ENCODE measurements around the gene HNRNPR. TPM values are rescaled to one million over a fixed set of nuclear protein-coding genes. Genes with fewer than 3 reads are reported as not detected.

HNRNPR gene
- total RNA-seq, 4 donors from 2014 or later: 60.9 to 90.2 (median 76.8) TPM

DNA sequence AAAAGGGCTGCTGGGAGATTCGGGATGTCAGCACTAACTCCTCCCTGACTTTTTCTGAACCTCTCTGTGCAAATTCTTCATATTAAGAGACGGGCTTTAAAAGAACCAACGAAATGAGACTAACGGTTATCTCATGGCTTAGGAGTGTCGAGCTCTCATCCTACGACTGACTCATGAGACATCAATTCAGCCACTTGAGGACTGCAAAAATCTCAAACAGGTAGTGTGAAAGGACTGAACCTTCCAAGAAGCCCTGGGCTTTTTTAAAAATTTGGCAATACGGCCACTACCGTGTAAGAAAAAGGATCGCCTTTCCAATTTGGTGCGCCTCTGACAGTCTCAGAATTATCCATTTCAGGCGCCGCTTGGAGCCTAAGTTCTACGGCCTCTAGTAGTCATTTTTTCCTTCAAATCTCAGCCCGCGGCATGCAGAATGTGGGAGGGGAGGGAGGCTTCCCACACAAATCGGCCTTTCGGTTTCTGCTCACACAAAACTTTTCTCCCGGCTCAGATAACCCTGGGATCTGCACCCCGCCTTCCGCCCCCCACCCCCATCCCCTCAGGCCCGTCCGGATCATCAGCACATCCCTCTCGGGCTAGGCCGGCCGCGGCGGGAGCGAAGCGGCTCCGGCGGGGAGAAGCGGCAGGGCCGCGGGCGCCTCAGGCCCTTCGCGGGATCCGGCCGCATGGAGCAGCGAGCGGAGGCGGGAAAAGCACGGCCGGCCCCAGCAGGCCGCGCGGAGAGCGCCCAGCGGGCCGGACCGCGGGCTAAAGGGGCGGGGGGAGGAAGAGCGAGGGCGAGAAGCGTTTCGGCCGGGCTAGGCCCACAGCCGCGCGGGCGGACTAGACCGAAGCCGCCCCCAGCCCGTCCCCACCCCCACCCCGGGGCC, 618 bp downstream of the HNRNPR start:
- WGBS, 2 donors: 0 to 1% methylated on average over 18 of the region's 66 CpGs
- DNase-seq: no peak
- H3K27me3 ChIP-seq: no peaks in the 10 kb centered on the region
- TF ChIP-seq POLR2A (IDR thresholded peaks at IDR 0.05) (no peak), CTCF (IDR thresholded peaks at IDR 0.05) (no peak)
- intact Hi-C loops (cut with DNase I): no loop called here
- peaks cover 6 to 56% (median 41%) of the 10 kb centered on the region in 3 donors for H3K4me1 ChIP-seq
- H3K9me3 ChIP-seq: no peaks in the 10 kb centered on the region
- peak overlapping the region; percentile 95 to 99 (median 97) for H3K27ac ChIP-seq
- H3K4me3 ChIP-seq: peak overlapping the region; percentile 66 to 95 (median 90)
- no peaks in the 10 kb centered on the region for H3K36me3 ChIP-seq

- H3K4me3 ChIP-seq: peak overlapping the region; percentile 66 to 95 (median 90)
- peak overlapping the region in 3 of 4 donors; percentile 5 to 99 (median 95) for H3K27ac ChIP-seq
- H3K27me3 ChIP-seq: no peaks in the 10 kb centered on the region
- 5 to 6% methylated on average over 10 of the region's 10 CpGs for whole genome bisulfite sequencing, 2 donors
- H3K9me3 ChIP-seq: no peaks in the 10 kb centered on the region
- H3K36me3 ChIP-seq: peaks cover 0 to 10% (median 0%) of the 10 kb centered on the region in 3 donors
- no peak for DNase-seq
- TF ChIP-seq POLR2A (IDR thresholded peaks at IDR 0.05) (no peak), CTCF (IDR thresholded peaks at IDR 0.05) (no peak)
- intact Hi-C loops (cut with DNase I): no loop called here
- peaks cover 6 to 69% (median 47%) of the 10 kb centered on the region in 3 donors for H3K4me1 ChIP-seq
Measured at GRCh38 chr1:23341931-23342692, 2.0 kb downstream of the HNRNPR start.

DNA sequence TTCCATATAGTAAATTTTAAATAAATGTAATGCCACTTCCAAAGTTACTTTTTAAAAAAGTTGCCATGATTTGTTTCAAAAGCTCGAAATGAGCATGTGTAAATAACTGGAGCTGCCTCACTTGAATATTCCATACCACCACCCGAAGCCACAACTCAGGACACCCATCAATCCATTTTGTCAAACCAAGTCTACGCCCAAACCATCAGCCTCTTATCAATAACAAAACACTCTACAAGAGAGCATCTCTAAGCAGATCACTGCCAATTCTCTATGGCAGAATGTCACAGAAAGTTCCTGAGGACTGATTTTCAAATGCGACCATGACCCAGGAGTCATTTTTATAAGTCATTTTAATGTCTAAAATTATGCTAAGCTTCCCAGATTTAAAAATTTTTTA, 4.5 kb downstream of the HNRNPR start:
- Histone ChIP-seq H3K27ac (no peak overlapping the region), H3K4me3 (no peak overlapping the region), H3K4me1 (peaks cover 6 to 65% (median 44%) of the 10 kb centered on the region in 3 donors), H3K9me3 (no peaks in the 10 kb centered on the region), H3K36me3 (peaks cover 7 to 35% (median 8%) of the 10 kb centered on the region in 3 donors), H3K27me3 (no peaks in the 10 kb centered on the region)
- DNase-seq: no peak
- no peak for TF ChIP-seq CTCF (IDR thresholded peaks at IDR 0.05)
- no peak for TF ChIP-seq POLR2A (IDR thresholded peaks at IDR 0.05)
- intact Hi-C loops (cut with DNase I): no loop called here
- WGBS, 2 donors: 60 to 61% methylated on average over 4 of the region's 4 CpGs

DNA sequence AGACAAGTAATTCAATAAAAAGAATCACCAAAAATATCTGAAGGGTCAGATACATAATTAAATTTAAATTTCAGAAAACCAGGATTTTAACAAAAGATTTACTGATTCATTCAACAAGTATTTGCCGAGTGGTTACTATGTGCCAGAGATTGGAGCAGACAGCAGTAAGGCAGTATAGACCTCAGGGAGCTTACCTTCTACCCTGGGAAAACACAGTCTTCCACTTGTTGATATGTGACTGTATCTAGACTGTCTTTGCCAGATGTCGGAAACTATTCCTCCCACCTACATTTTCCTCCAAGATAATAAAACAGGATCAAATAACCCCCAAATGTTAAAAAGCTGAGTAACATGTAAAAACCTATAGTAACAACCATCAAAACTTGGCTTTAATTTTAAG, 6.2 kb downstream of the HNRNPR start:
- Histone ChIP-seq H3K27me3 (no peaks in the 10 kb centered on the region), H3K27ac (no peak overlapping the region), H3K36me3 (peaks cover 11 to 52% (median 13%) of the 10 kb centered on the region in 3 donors), H3K4me3 (no peak overlapping the region), H3K4me1 (peaks cover 2 to 60% (median 44%) of the 10 kb centered on the region in 3 donors), H3K9me3 (no peaks in the 10 kb centered on the region)
- intact Hi-C loops (cut with DNase I): no loop called here
- 86 to 90% methylated on average over 2 of the region's 2 CpGs for WGBS, 2 donors
- TF ChIP-seq CTCF (IDR thresholded peaks at IDR 0.05) (no peak), POLR2A (IDR thresholded peaks at IDR 0.05) (no peak)
- DNase-seq: no peak

GRCh38 chr1:23331713-23332112, 12.4 kb downstream of the HNRNPR start:
- no peak overlapping the region for H3K4me3 ChIP-seq

More at GRCh38 chr1:23331713-23332112, 12.4 kb downstream of the HNRNPR start:
- no peaks in the 10 kb centered on the region for H3K27me3 ChIP-seq
- no peak for TF ChIP-seq CTCF (IDR thresholded peaks at IDR 0.05)
- no peak for TF ChIP-seq POLR2A (IDR thresholded peaks at IDR 0.05)
- intact Hi-C loops (cut with DNase I): no loop called here
- no peak for DNase-seq
- H3K9me3 ChIP-seq: no peaks in the 10 kb centered on the region
- peaks cover 19 to 99% (median 32%) of the 10 kb centered on the region in 3 donors for H3K36me3 ChIP-seq
- 91 to 95% methylated on average over 8 of the region's 8 CpGs for WGBS, 2 donors
- peaks cover 0 to 10% (median 0%) of the 10 kb centered on the region in 3 donors for H3K4me1 ChIP-seq
- H3K27ac ChIP-seq: no peak overlapping the region

Measured in esophagus squamous epithelium (tissue), 5 donors.